ENCODE measurements around the gene CTSH. TPM values are rescaled to one million over a fixed set of nuclear protein-coding genes. Genes with fewer than 3 reads are reported as not detected.
A peak's percentile ranks its signal among the peaks of the same experiment; 100 is the strongest.

CTSH gene
- total RNA-seq, 2 donors from 2014 or later: 34.4 to 58.5 TPM

DNA sequence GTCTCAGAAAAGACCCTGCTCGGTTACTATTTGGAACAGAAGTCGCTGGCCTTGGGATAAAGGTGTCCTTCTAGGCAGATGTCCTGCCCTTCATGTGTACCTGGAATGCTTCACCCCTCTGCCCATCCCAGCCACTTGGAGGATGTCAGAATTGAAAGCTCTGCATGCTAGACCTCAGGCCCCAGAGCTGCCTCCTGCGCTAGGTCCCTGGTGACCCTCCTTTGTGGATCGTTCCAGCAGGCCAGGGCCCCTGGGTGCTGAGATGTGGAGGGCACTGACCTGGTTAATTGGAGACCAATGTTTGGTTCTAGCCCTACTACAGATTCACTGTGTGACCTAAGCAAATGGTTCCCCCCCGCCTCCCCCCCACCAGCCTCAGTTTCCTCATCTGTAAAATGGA lies 2.7 kb upstream of the CTSH start:
- TF ChIP-seq CTCF (IDR thresholded peaks at IDR 0.05): no peak
- Histone ChIP-seq H3K27me3 (no peaks in the 10 kb centered on the region), H3K27ac (no peak overlapping the region), H3K4me1 (no peaks in the 10 kb centered on the region), H3K4me3 (no peak overlapping the region), H3K9ac (ENCODE audit: low read depth in 2 of 2, low read length in 2 of 2) (no peak overlapping the region), H3K36me3 (no peaks in the 10 kb centered on the region), H3K9me3 (no peaks in the 10 kb centered on the region)
- intact Hi-C loops (cut with DNase I): no loop called here
- DNase-seq: no peak

GRCh38 chr15:78946493-78946892 lies 1.6 kb upstream of the CTSH start:
- Histone ChIP-seq H3K4me1 (no peaks in the 10 kb centered on the region), H3K27ac (no peak overlapping the region), H3K36me3 (no peaks in the 10 kb centered on the region), H3K4me3 (no peak overlapping the region), H3K9ac (ENCODE audit: low read depth in 2 of 2, low read length in 2 of 2) (no peak overlapping the region), H3K27me3 (no peaks in the 10 kb centered on the region), H3K9me3 (no peaks in the 10 kb centered on the region)
- DNase-seq: no peak
- intact Hi-C loops (cut with DNase I): no loop called here
- no peak for TF ChIP-seq CTCF (IDR thresholded peaks at IDR 0.05)

GRCh38 chr15:78944202-78944625 lies 632 bp downstream of the CTSH start:
- peak overlapping the region; percentile 71 for H3K4me3 ChIP-seq
- H3K9ac ChIP-seq (ENCODE audit: low read depth in 2 of 2, low read length in 2 of 2): peak overlapping the region; percentile 52 to 77
- intact Hi-C loops (cut with DNase I): no loop called here
- no peak for DNase-seq
- peak overlapping the region; percentile 40 for H3K27ac ChIP-seq
- no peaks in the 10 kb centered on the region for H3K27me3 ChIP-seq
- no peaks in the 10 kb centered on the region for H3K4me1 ChIP-seq
- H3K9me3 ChIP-seq: no peaks in the 10 kb centered on the region
- TF ChIP-seq CTCF (IDR thresholded peaks at IDR 0.05): no peak
- H3K36me3 ChIP-seq: no peaks in the 10 kb centered on the region

- Histone ChIP-seq H3K9me3 (no peaks in the 10 kb centered on the region), H3K36me3 (no peaks in the 10 kb centered on the region), H3K4me1 (no peaks in the 10 kb centered on the region), H3K9ac (ENCODE audit: low read depth in 2 of 2, low read length in 2 of 2) (peak overlapping the region; percentile 52 to 77), H3K4me3 (peak overlapping the region; percentile 71), H3K27ac (no peak overlapping the region), H3K27me3 (no peaks in the 10 kb centered on the region)
- no peak for DNase-seq
- intact Hi-C loops (cut with DNase I): no loop called here
- no peak for TF ChIP-seq CTCF (IDR thresholded peaks at IDR 0.05)
Measured at GRCh38 chr15:78943692-78944091, 1.2 kb downstream of the CTSH start.

GRCh38 chr15:78942741-78943140 lies 2.1 kb downstream of the CTSH start:
- Histone ChIP-seq H3K9ac (ENCODE audit: low read depth in 2 of 2, low read length in 2 of 2) (no peak overlapping the region), H3K9me3 (no peaks in the 10 kb centered on the region), H3K4me3 (no peak overlapping the region), H3K36me3 (no peaks in the 10 kb centered on the region), H3K27ac (no peak overlapping the region), H3K4me1 (no peaks in the 10 kb centered on the region), H3K27me3 (no peaks in the 10 kb centered on the region)
- TF ChIP-seq CTCF (IDR thresholded peaks at IDR 0.05): no peak
- intact Hi-C loops (cut with DNase I): no loop called here
- no peak for DNase-seq

Measured in colonic mucosa (tissue), 4 donors.